Measurements from ENCODE around the gene ZNF195. TPM values are rescaled to one million over a fixed set of nuclear protein-coding genes. Genes with fewer than 3 reads are reported as not detected.
"Not testable (repeated sequence)": the region's sequence is repeated elsewhere in the genome, so short reads cannot be mapped to it uniquely, and the experiment has no call there.

The ZNF195 gene
- total and polyA plus RNA-seq, 2 donors from 2014 or later: 12.9 to 25.3 TPM

GRCh38 chr11:3393450-3393849, 14.5 kb upstream of the ZNF195 start:
- H3K4me1 ChIP-seq (ENCODE audit: control insufficient read depth in 2 of 3, insufficient read depth in 2 of 3, low read depth in 1 of 3, low read length in 3 of 3); FAIRE-seq; DNase-seq; H3K9me3 ChIP-seq (ENCODE audit: control insufficient read depth in 2 of 3, insufficient read depth in 1 of 3, low read length in 3 of 3); intact Hi-C loops (cut with DNase I); H3K4me3 ChIP-seq (ENCODE audit: low read length in 3 of 3); H3K9ac ChIP-seq (ENCODE audit: low read length in 3 of 3); H3K27ac ChIP-seq (ENCODE audit: low read depth in 2 of 2, low read length in 2 of 2); H3K36me3 ChIP-seq (ENCODE audit: control insufficient read depth in 2 of 3, insufficient read depth in 3 of 3, low read length in 3 of 3); H3K27me3 ChIP-seq (ENCODE audit: control insufficient read depth, insufficient read depth, low read length): not testable (repeated sequence)

- H3K4me1 ChIP-seq (ENCODE audit: control insufficient read depth in 2 of 3, insufficient read depth in 2 of 3, low read depth in 1 of 3, low read length in 3 of 3): peaks cover 0 to 5% (median 4%) of the 10 kb centered on the region in 3 donors
- H3K27me3 ChIP-seq (ENCODE audit: control insufficient read depth, insufficient read depth, low read length): no peaks in the 10 kb centered on the region
- FAIRE-seq: no peak
- TF ChIP-seq CTCF (IDR thresholded peaks at IDR 0.05; ENCODE audit: borderline replicate concordance, extremely low read depth, insufficient read depth): no peak
- H3K4me3 ChIP-seq (ENCODE audit: low read length in 3 of 3): no peak overlapping the region
- H3K9me3 ChIP-seq (ENCODE audit: control insufficient read depth in 2 of 3, insufficient read depth in 1 of 3, low read length in 3 of 3): no peaks in the 10 kb centered on the region
- DNase-seq: no peak
- H3K27ac ChIP-seq (ENCODE audit: low read depth in 2 of 2, low read length in 2 of 2): no peak overlapping the region
- no peak overlapping the region for H3K9ac ChIP-seq (ENCODE audit: low read length in 3 of 3)
- intact Hi-C loops (cut with DNase I): no loop called here
- no peaks in the 10 kb centered on the region for H3K36me3 ChIP-seq (ENCODE audit: control insufficient read depth in 2 of 3, insufficient read depth in 3 of 3, low read length in 3 of 3)
Measured at GRCh38 chr11:3382613-3383285, 3.8 kb upstream of the ZNF195 start.

- Histone ChIP-seq H3K9ac (ENCODE audit: low read length in 3 of 3) (no peak overlapping the region), H3K4me1 (ENCODE audit: control insufficient read depth in 2 of 3, insufficient read depth in 2 of 3, low read depth in 1 of 3, low read length in 3 of 3) (peaks cover 0 to 13% (median 6%) of the 10 kb centered on the region in 3 donors), H3K36me3 (ENCODE audit: control insufficient read depth in 2 of 3, insufficient read depth in 3 of 3, low read length in 3 of 3) (no peaks in the 10 kb centered on the region), H3K27ac (ENCODE audit: low read depth in 2 of 2, low read length in 2 of 2) (no peak overlapping the region), H3K4me3 (ENCODE audit: low read length in 3 of 3) (no peak overlapping the region), H3K27me3 (ENCODE audit: control insufficient read depth, insufficient read depth, low read length) (no peaks in the 10 kb centered on the region), H3K9me3 (ENCODE audit: control insufficient read depth in 2 of 3, insufficient read depth in 1 of 3, low read length in 3 of 3) (no peaks in the 10 kb centered on the region)
- DNase-seq: no peak
- TF ChIP-seq CTCF (IDR thresholded peaks at IDR 0.05; ENCODE audit: borderline replicate concordance, extremely low read depth, insufficient read depth): no peak
- no peak for FAIRE-seq
- intact Hi-C loops (cut with DNase I): no loop called here
Measured at GRCh38 chr11:3381794-3382193, 2.8 kb upstream of the ZNF195 start.

DNA sequence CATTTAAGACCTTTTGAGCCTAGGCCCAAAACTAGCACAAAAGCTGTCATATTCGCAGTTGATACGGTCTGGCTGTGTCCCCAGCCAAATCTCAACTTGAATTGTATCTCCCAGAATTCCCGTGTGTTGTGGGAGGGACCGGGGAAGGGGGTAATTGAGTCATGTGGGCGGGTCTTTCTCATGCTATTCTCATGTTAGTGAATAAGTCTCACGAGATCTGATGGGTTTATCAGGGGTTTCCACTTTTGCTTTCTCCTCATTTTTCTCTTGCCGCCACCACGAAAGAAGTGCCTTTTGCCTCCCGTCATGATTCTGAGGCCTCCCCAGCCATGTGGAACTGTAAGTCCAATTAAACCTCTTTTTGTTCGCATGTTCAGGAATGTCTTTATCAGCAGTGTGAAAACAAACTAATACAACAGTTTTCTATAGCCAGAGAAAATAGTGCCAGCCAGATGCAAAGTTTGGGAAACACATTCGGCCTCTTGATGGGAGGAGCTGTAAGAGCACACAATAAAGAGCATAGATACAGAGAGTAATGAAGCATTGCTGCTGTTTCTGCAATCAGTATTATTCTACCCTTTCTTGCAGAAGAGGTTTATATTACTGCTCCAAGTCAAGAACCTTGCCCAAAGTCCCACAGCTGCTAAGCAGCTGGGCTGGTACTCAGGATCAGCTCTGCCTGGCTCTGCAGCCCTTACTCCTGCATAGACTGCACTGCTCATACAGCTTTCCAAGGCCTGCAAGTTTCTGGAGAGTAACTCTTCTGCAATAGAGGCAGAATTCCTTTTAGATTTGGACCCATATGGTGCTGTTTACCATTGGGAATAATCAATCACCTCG, 2.0 kb upstream of the ZNF195 start:
- no peaks in the 10 kb centered on the region for H3K27me3 ChIP-seq (ENCODE audit: control insufficient read depth, insufficient read depth, low read length)
- no peak for FAIRE-seq
- intact Hi-C loops (cut with DNase I): no loop called here
- no peak overlapping the region for H3K27ac ChIP-seq (ENCODE audit: low read depth in 2 of 2, low read length in 2 of 2)
- H3K4me1 ChIP-seq (ENCODE audit: control insufficient read depth in 2 of 3, insufficient read depth in 2 of 3, low read depth in 1 of 3, low read length in 3 of 3): peaks cover 0 to 14% (median 6%) of the 10 kb centered on the region in 3 donors
- no peaks in the 10 kb centered on the region for H3K36me3 ChIP-seq (ENCODE audit: control insufficient read depth in 2 of 3, insufficient read depth in 3 of 3, low read length in 3 of 3)
- no peak overlapping the region for H3K9ac ChIP-seq (ENCODE audit: low read length in 3 of 3)
- no peaks in the 10 kb centered on the region for H3K9me3 ChIP-seq (ENCODE audit: control insufficient read depth in 2 of 3, insufficient read depth in 1 of 3, low read length in 3 of 3)
- no peak for TF ChIP-seq CTCF (IDR thresholded peaks at IDR 0.05; ENCODE audit: borderline replicate concordance, extremely low read depth, insufficient read depth)
- peak in 1 of 5 donors; percentile 25 for DNase-seq
- H3K4me3 ChIP-seq (ENCODE audit: low read length in 3 of 3): no peak overlapping the region

Measured in kidney (tissue), 14 donors.